ENCODE measurements around the gene TIMP4.
A peak's percentile ranks its signal among the peaks of the same experiment; 100 is the strongest.

TIMP4 gene

GRCh38 chr3:12147049-12147780, 11.5 kb downstream of the TIMP4 start:
- DNase-seq (ENCODE audit: low read depth, low spot score) = no peak

GRCh38 chr3:12143949-12144504, 14.7 kb downstream of the TIMP4 start:
- no peak for DNase-seq (ENCODE audit: low read depth, low spot score)

GRCh38 chr3:12142476-12142875, 16.2 kb downstream of the TIMP4 start:
- DNase-seq (ENCODE audit: low read depth, low spot score) = no peak

GRCh38 chr3:12141350-12141749, 17.4 kb downstream of the TIMP4 start:
- no peak for DNase-seq (ENCODE audit: low read depth, low spot score)

GRCh38 chr3:12139111-12139511, 19.6 kb downstream of the TIMP4 start:
- DNase-seq (ENCODE audit: low read depth, low spot score) = no peak

- DNase-seq (ENCODE audit: low read depth, low spot score) = no peak
Measured at GRCh38 chr3:12138044-12138443, 20.7 kb downstream of the TIMP4 start.

- DNase-seq (ENCODE audit: low read depth, low spot score) = no peak
Measured at GRCh38 chr3:12136371-12136770, 22.3 kb downstream of the TIMP4 start.

- DNase-seq (ENCODE audit: low read depth, low spot score) = peak; percentile 9
Measured at GRCh38 chr3:12135029-12135657, 23.6 kb downstream of the TIMP4 start.

GRCh38 chr3:12132881-12133280, 25.8 kb downstream of the TIMP4 start:
- no peak for DNase-seq (ENCODE audit: low read depth, low spot score)

GRCh38 chr3:12131351-12132090, 27.2 kb downstream of the TIMP4 start:
- DNase-seq (ENCODE audit: low read depth, low spot score) = no peak

- DNase-seq (ENCODE audit: low read depth, low spot score) = no peak
Measured at GRCh38 chr3:12127391-12127790, 31.3 kb downstream of the TIMP4 start.

- no peak for DNase-seq (ENCODE audit: low read depth, low spot score)
Measured at GRCh38 chr3:12125772-12126171, 32.9 kb downstream of the TIMP4 start.

- no peak for DNase-seq (ENCODE audit: low read depth, low spot score)
Measured at GRCh38 chr3:12121466-12121865, 37.2 kb downstream of the TIMP4 start.

- no peak for DNase-seq (ENCODE audit: low read depth, low spot score)
Measured at GRCh38 chr3:12120374-12121140, 38.2 kb downstream of the TIMP4 start.

- no peak for DNase-seq (ENCODE audit: low read depth, low spot score)
Measured at GRCh38 chr3:12117473-12117872, 41.2 kb downstream of the TIMP4 start.

GRCh38 chr3:12116870-12117269, 41.8 kb downstream of the TIMP4 start:
- DNase-seq (ENCODE audit: low read depth, low spot score) = no peak

GRCh38 chr3:12115849-12116248, 42.9 kb downstream of the TIMP4 start:
- no peak for DNase-seq (ENCODE audit: low read depth, low spot score)

GRCh38 chr3:12115104-12115503, 43.6 kb downstream of the TIMP4 start:
- DNase-seq (ENCODE audit: low read depth, low spot score) = no peak

- no peak for DNase-seq (ENCODE audit: low read depth, low spot score)
Measured at GRCh38 chr3:12114251-12114650, 44.5 kb downstream of the TIMP4 start.

GRCh38 chr3:12107071-12107713, 51.5 kb downstream of the TIMP4 start:
- DNase-seq (ENCODE audit: low read depth, low spot score) = no peak

Measured in activated CD4-positive, CD25-positive, alpha-beta regulatory T cell treated with anti-CD3 and anti-CD28 coated beads, Interleukin-2, amount 50 U/mL, for 16 hours (primary cell).